Measurements from ENCODE around the gene RAPGEF1. TPM values are rescaled to one million over a fixed set of nuclear protein-coding genes. Genes with fewer than 3 reads are reported as not detected.
"Not testable (repeated sequence)": the region's sequence is repeated elsewhere in the genome, so short reads cannot be mapped to it uniquely, and the experiment has no call there.

The RAPGEF1 gene
- total RNA-seq, 1 donor = 119 TPM

- Histone ChIP-seq H3K27me3 (ENCODE audit: insufficient read depth, low read length) (no peaks in the 10 kb centered on the region), H3K4me1 (ENCODE audit: insufficient read depth, low read length) (peaks cover 73% of the 10 kb centered on the region), H3K4me3 (ENCODE audit: low read length) (no peak overlapping the region), H3K9me3 (ENCODE audit: low read depth, low read length) (no peaks in the 10 kb centered on the region)
Measured at GRCh38 chr9:131657456-131657855, 82.4 kb downstream of the RAPGEF1 start.

- Histone ChIP-seq H3K9me3 (ENCODE audit: low read depth, low read length) (no peaks in the 10 kb centered on the region), H3K4me3 (ENCODE audit: low read length) (no peak overlapping the region), H3K27me3 (ENCODE audit: insufficient read depth, low read length) (no peaks in the 10 kb centered on the region), H3K4me1 (ENCODE audit: insufficient read depth, low read length) (peaks cover 73% of the 10 kb centered on the region)
Measured at GRCh38 chr9:131657037-131657377, 82.9 kb downstream of the RAPGEF1 start.

- Histone ChIP-seq H3K4me1 (ENCODE audit: insufficient read depth, low read length) (peaks cover 77% of the 10 kb centered on the region), H3K4me3 (ENCODE audit: low read length) (no peak overlapping the region), H3K9me3 (ENCODE audit: low read depth, low read length) (no peaks in the 10 kb centered on the region), H3K27me3 (ENCODE audit: insufficient read depth, low read length) (no peaks in the 10 kb centered on the region)
Measured at GRCh38 chr9:131656356-131657036, 83.4 kb downstream of the RAPGEF1 start.

GRCh38 chr9:131654369-131654768 lies 85.5 kb downstream of the RAPGEF1 start:
- H3K9me3 ChIP-seq (ENCODE audit: low read depth, low read length); H3K27me3 ChIP-seq (ENCODE audit: insufficient read depth, low read length); H3K4me3 ChIP-seq (ENCODE audit: low read length): not testable (repeated sequence)
- H3K4me1 ChIP-seq (ENCODE audit: insufficient read depth, low read length) = peaks cover 84% of the 10 kb centered on the region

- no peaks in the 10 kb centered on the region for H3K27me3 ChIP-seq (ENCODE audit: insufficient read depth, low read length)
- no peaks in the 10 kb centered on the region for H3K9me3 ChIP-seq (ENCODE audit: low read depth, low read length)
- H3K4me1 ChIP-seq (ENCODE audit: insufficient read depth, low read length) = peaks cover 56% of the 10 kb centered on the region
Measured at GRCh38 chr9:131651599-131651998, 88.3 kb downstream of the RAPGEF1 start.

GRCh38 chr9:131651160-131651559 lies 88.7 kb downstream of the RAPGEF1 start:
- no peak overlapping the region for H3K4me3 ChIP-seq (ENCODE audit: low read length)
- peaks cover 52% of the 10 kb centered on the region for H3K4me1 ChIP-seq (ENCODE audit: insufficient read depth, low read length)
- H3K9me3 ChIP-seq (ENCODE audit: low read depth, low read length) = no peaks in the 10 kb centered on the region
- no peaks in the 10 kb centered on the region for H3K27me3 ChIP-seq (ENCODE audit: insufficient read depth, low read length)

More at GRCh38 chr9:131651599-131651998, 88.3 kb downstream of the RAPGEF1 start:
- H3K4me3 ChIP-seq (ENCODE audit: low read length) = no peak overlapping the region

GRCh38 chr9:131650254-131650653 lies 89.6 kb downstream of the RAPGEF1 start:
- H3K27me3 ChIP-seq (ENCODE audit: insufficient read depth, low read length) = no peaks in the 10 kb centered on the region

GRCh38 chr9:131649646-131650045 lies 90.2 kb downstream of the RAPGEF1 start:
- Histone ChIP-seq H3K27me3 (ENCODE audit: insufficient read depth, low read length) (no peaks in the 10 kb centered on the region), H3K9me3 (ENCODE audit: low read depth, low read length) (no peaks in the 10 kb centered on the region), H3K4me3 (ENCODE audit: low read length) (no peak overlapping the region), H3K4me1 (ENCODE audit: insufficient read depth, low read length) (peaks cover 51% of the 10 kb centered on the region)

More at GRCh38 chr9:131650254-131650653, 89.6 kb downstream of the RAPGEF1 start:
- Histone ChIP-seq H3K9me3 (ENCODE audit: low read depth, low read length) (no peaks in the 10 kb centered on the region), H3K4me3 (ENCODE audit: low read length) (no peak overlapping the region), H3K4me1 (ENCODE audit: insufficient read depth, low read length) (peaks cover 51% of the 10 kb centered on the region)

- Histone ChIP-seq H3K4me1 (ENCODE audit: insufficient read depth, low read length) (peaks cover 31% of the 10 kb centered on the region), H3K4me3 (ENCODE audit: low read length) (no peak overlapping the region), H3K27me3 (ENCODE audit: insufficient read depth, low read length) (no peaks in the 10 kb centered on the region), H3K9me3 (ENCODE audit: low read depth, low read length) (no peaks in the 10 kb centered on the region)
Measured at GRCh38 chr9:131645078-131645776, 94.6 kb downstream of the RAPGEF1 start.

GRCh38 chr9:131642496-131643083 lies 97.3 kb downstream of the RAPGEF1 start:
- Histone ChIP-seq H3K27me3 (ENCODE audit: insufficient read depth, low read length) (no peaks in the 10 kb centered on the region), H3K4me3 (ENCODE audit: low read length) (no peak overlapping the region), H3K4me1 (ENCODE audit: insufficient read depth, low read length) (peaks cover 22% of the 10 kb centered on the region), H3K9me3 (ENCODE audit: low read depth, low read length) (no peaks in the 10 kb centered on the region)

- no peaks in the 10 kb centered on the region for H3K27me3 ChIP-seq (ENCODE audit: insufficient read depth, low read length)
- no peaks in the 10 kb centered on the region for H3K9me3 ChIP-seq (ENCODE audit: low read depth, low read length)
- H3K4me1 ChIP-seq (ENCODE audit: insufficient read depth, low read length) = peaks cover 22% of the 10 kb centered on the region
- H3K4me3 ChIP-seq (ENCODE audit: low read length) = no peak overlapping the region
Measured at GRCh38 chr9:131641618-131642495, 98.0 kb downstream of the RAPGEF1 start.

- Histone ChIP-seq H3K9me3 (ENCODE audit: low read depth, low read length) (no peaks in the 10 kb centered on the region), H3K4me1 (ENCODE audit: insufficient read depth, low read length) (peaks cover 30% of the 10 kb centered on the region), H3K27me3 (ENCODE audit: insufficient read depth, low read length) (no peaks in the 10 kb centered on the region), H3K4me3 (ENCODE audit: low read length) (no peak overlapping the region)
Measured at GRCh38 chr9:131640438-131641137, 99.3 kb downstream of the RAPGEF1 start.

- Histone ChIP-seq H3K27me3 (ENCODE audit: insufficient read depth, low read length) (no peaks in the 10 kb centered on the region), H3K4me1 (ENCODE audit: insufficient read depth, low read length) (peaks cover 30% of the 10 kb centered on the region), H3K4me3 (ENCODE audit: low read length) (no peak overlapping the region), H3K9me3 (ENCODE audit: low read depth, low read length) (no peaks in the 10 kb centered on the region)
Measured at GRCh38 chr9:131639769-131640437, 100.0 kb downstream of the RAPGEF1 start.

GRCh38 chr9:131636593-131636992 lies 103.3 kb downstream of the RAPGEF1 start:
- Histone ChIP-seq H3K27me3 (ENCODE audit: insufficient read depth, low read length) (no peaks in the 10 kb centered on the region), H3K4me1 (ENCODE audit: insufficient read depth, low read length) (peaks cover 31% of the 10 kb centered on the region), H3K9me3 (ENCODE audit: low read depth, low read length) (no peaks in the 10 kb centered on the region), H3K4me3 (ENCODE audit: low read length) (no peak overlapping the region)
